PC-3 (cell line): Measurements from ENCODE around the gene PDSS2. TPM values are rescaled to one million over a fixed set of nuclear protein-coding genes. Genes with fewer than 3 reads are reported as not detected.

Experiments used
- ATAC-seq: fragments of 200-7000 bp; cut with Tn5 transposase; 2 replicates; pipeline ENCODE4 v1.9.1; 2020; ENCODE audit warnings: mild to moderate bottlenecking, moderate library complexity
- BruUV-seq: library from RNA; stranded (reverse); fragments of 400-500 nt; replicated peaks from 2 replicates; lab custom pipeline; 2021; lab: Mats Ljungman, UMichigan
- CTCF ChIA-PET: fragments of 300-600 bp; sonication (Branson Sonifier 250); formaldehyde crosslinking; loops from one replicate; lab custom pipeline; 2022; ENCODE audit warnings: antibody characterized with exemption; lab: Charles Lee
- POLR2A ChIA-PET: fragments of 300-600 bp; sonication (Branson Sonifier 250); formaldehyde crosslinking; loops from one replicate; lab custom pipeline; 2022; ENCODE audit warnings: antibody characterized with exemption; ENCODE audit not compliant: unreplicated experiment; lab: Charles Lee
- DNase-seq: peaks from one replicate; pipeline ENCODE4 v3.0.0-alpha.2; 2015
- H2AFZ ChIP-seq: fragments of 300-600 bp; sonication (generic); 2 replicates; pipeline ENCODE4 v1.6.0; 2016; ENCODE audit warnings: antibody characterized with exemption, low read length
- H3F3A ChIP-seq: fragments of 300-600 bp; sonication (generic); one replicate; pipeline ENCODE4 v1.6.0; 2017; ENCODE audit warnings: antibody characterized with exemption, low read length, control low read depth, mild to moderate bottlenecking; ENCODE audit not compliant: unreplicated experiment
- H3K27ac ChIP-seq: fragments of 300-600 bp; sonication (generic); 2 replicates; pipeline ENCODE4 v1.5.1; 2016; ENCODE audit warnings: mild to moderate bottlenecking, low read length
- H3K27me3 ChIP-seq: fragments of 300-600 bp; sonication (generic); 2 replicates; pipeline ENCODE4 v1.6.1; 2016; ENCODE audit warnings: low read length, mixed read lengths
- H3K36me3 ChIP-seq: fragments of 300-600 bp; sonication (generic); 2 replicates; pipeline ENCODE4 v1.6.1; 2016; ENCODE audit warnings: low read depth, mixed run types, low read length, mixed read lengths
- H3K4me1 ChIP-seq: fragments of 300-600 bp; sonication (generic); 2 replicates; pipeline ENCODE4 v1.5.1; 2016; ENCODE audit warnings: low read length; ENCODE audit not compliant: insufficient read depth
- H3K4me2 ChIP-seq: fragments of 300-600 bp; sonication (generic); 2 replicates; pipeline ENCODE4 v1.6.0; 2016; ENCODE audit warnings: low read length
- H3K4me3 ChIP-seq: fragments of 300-600 bp; sonication (generic); 2 replicates; pipeline ENCODE4 v1.5.1; 2016; ENCODE audit warnings: mild to moderate bottlenecking, low read length, mixed read lengths
- H3K79me2 ChIP-seq: fragments of 300-600 bp; sonication (generic); 2 replicates; pipeline ENCODE4 v1.6.1; 2017; ENCODE audit warnings: low read length, mixed read lengths
- H3K9ac ChIP-seq: fragments of 300-600 bp; sonication (generic); 2 replicates; pipeline ENCODE4 v1.6.0; 2016; ENCODE audit warnings: mild to moderate bottlenecking, low read length
- H3K9me2 ChIP-seq: fragments of 300-600 bp; sonication (generic); replicated peaks from 2 replicates; pipeline ENCODE4 v1.6.1; 2016; ENCODE audit warnings: mixed run types, low read length, mixed read lengths
- H3K9me3 ChIP-seq: fragments of 300-600 bp; sonication (generic); 2 replicates; pipeline ENCODE4 v1.6.1; 2016; ENCODE audit warnings: low read length, mixed read lengths
- H4K20me1 ChIP-seq: fragments of 300-600 bp; sonication (generic); 2 replicates; pipeline ENCODE4 v1.6.1; 2016; ENCODE audit warnings: low read length, mixed read lengths
- CTCF ChIP-seq: fragments of 300-600 bp; sonication (generic); conservative IDR thresholded peaks from 2 replicates; pipeline ENCODE4 v1.5.1; 2017; ENCODE audit warnings: antibody characterized with exemption, low read depth, mild to moderate bottlenecking, low read length
- EZH2 ChIP-seq: fragments of 300-600 bp; sonication (generic); IDR thresholded peaks from one replicate; pipeline ENCODE4 v1.6.1; 2017; ENCODE audit warnings: antibody characterized with exemption, mild to moderate bottlenecking, low read length; ENCODE audit not compliant: unreplicated experiment
- EZH2phosphoT487 ChIP-seq: fragments of 300-600 bp; sonication (generic); IDR thresholded peaks from 2 replicates; pipeline ENCODE4 v1.6.1; 2018; ENCODE audit warnings: mild to moderate bottlenecking, antibody characterized with exemption, low read length, borderline replicate concordance
- intact Hi-C: fragments of 100-400 bp; cut with micrococcal nuclease; formaldehyde crosslinking; loops from 2 replicates; pipeline ENCODE4 v1.9.0; 2023
- total RNA-seq: library from RNA; depleted of rRNA; stranded (reverse); fragments of >200 nt; gene quantifications from 2 replicates; pipeline ENCODE4 v1.2.3, GENCODE V29; 2014

Gene PDSS2
- total RNA-seq, 1 experiment from 2014 or later = 6.6 TPM

- Histone ChIP-seq H3K4me2 (no peak overlapping the region), H3K36me3 (no peaks in the 10 kb centered on the region), H3K9me2 (no peaks in the 10 kb centered on the region), H2AFZ (no peak overlapping the region), H3K9me3 (no peaks in the 10 kb centered on the region), H3K27ac (no peak overlapping the region), H3K9ac (no peak overlapping the region), H3K79me2 (no peaks in the 10 kb centered on the region), H3K4me3 (no peak overlapping the region), H4K20me1 (no peaks in the 10 kb centered on the region), H3F3A (no peaks in the 10 kb centered on the region), H3K4me1 (no peaks in the 10 kb centered on the region), H3K27me3 (peaks cover 42% of the 10 kb centered on the region)
- DNase-seq = no peak
- CTCF ChIA-PET = no interaction called here
- no peak for ATAC-seq
- POLR2A ChIA-PET = no interaction called here
- intact Hi-C loops = no loop called here
- TF ChIP-seq EZH2phosphoT487 (no peak), CTCF (no peak), EZH2 (no peak)
- no TSS peak for BruUV-seq
Observed at GRCh38 chr6:107495971-107496370, 36.6 kb upstream of the PDSS2 start.

GRCh38 chr6:107495196-107495643 lies 35.9 kb upstream of the PDSS2 start:
- BruUV-seq = no TSS peak
- H4K20me1 ChIP-seq = no peaks in the 10 kb centered on the region
- no peak for DNase-seq
- H3K9me3 ChIP-seq = no peaks in the 10 kb centered on the region
- CTCF ChIA-PET = no interaction called here
- H3K4me1 ChIP-seq = no peaks in the 10 kb centered on the region
- TF ChIP-seq EZH2phosphoT487 (no peak), CTCF (no peak), EZH2 (no peak)
- no peak overlapping the region for H3K9ac ChIP-seq
- no peaks in the 10 kb centered on the region for H3F3A ChIP-seq
- no peaks in the 10 kb centered on the region for H3K79me2 ChIP-seq
- no peaks in the 10 kb centered on the region for H3K36me3 ChIP-seq
- intact Hi-C loops = no loop called here
- no peak overlapping the region for H3K4me2 ChIP-seq
- no peak overlapping the region for H3K27ac ChIP-seq
- ATAC-seq = no peak
- no peaks in the 10 kb centered on the region for H3K9me2 ChIP-seq
- H3K4me3 ChIP-seq = no peak overlapping the region
- H3K27me3 ChIP-seq = peaks cover 49% of the 10 kb centered on the region
- H2AFZ ChIP-seq = no peak overlapping the region
- POLR2A ChIA-PET = no interaction called here

- H3K9me3 ChIP-seq = no peaks in the 10 kb centered on the region
- ChIA-PET POLR2A (no interaction called here), CTCF (no interaction called here)
- no peak overlapping the region for H3K4me3 ChIP-seq
- no peak overlapping the region for H3K4me2 ChIP-seq
- ATAC-seq = no peak
- H3K9me2 ChIP-seq = no peaks in the 10 kb centered on the region
- H3K9ac ChIP-seq = no peak overlapping the region
- H3K4me1 ChIP-seq = no peaks in the 10 kb centered on the region
- no peak for DNase-seq
- H3F3A ChIP-seq = no peaks in the 10 kb centered on the region
- H2AFZ ChIP-seq = no peak overlapping the region
- H3K27ac ChIP-seq = no peak overlapping the region
- no peaks in the 10 kb centered on the region for H4K20me1 ChIP-seq
- intact Hi-C loops = no loop called here
- H3K27me3 ChIP-seq = peaks cover 55% of the 10 kb centered on the region
- no peaks in the 10 kb centered on the region for H3K36me3 ChIP-seq
- BruUV-seq = no TSS peak
- no peaks in the 10 kb centered on the region for H3K79me2 ChIP-seq
- TF ChIP-seq CTCF (no peak), EZH2phosphoT487 (no peak), EZH2 (no peak)
Observed at GRCh38 chr6:107493158-107494057, 34.0 kb upstream of the PDSS2 start.
